Raji (cell line): ENCODE data around the gene NDEL1.

ENCODE experiments used
- POLR2A ChIP-seq: IDR thresholded peaks from 2 replicates; pipeline ENCODE4 v1.6.1; 2011; ENCODE audit warnings: low read depth, low read length, control low read depth; ENCODE audit not compliant: insufficient read depth

The NDEL1 gene

GRCh38 chr17:8477171-8477570 is 41.5 kb downstream of the NDEL1 start:
- TF ChIP-seq POLR2A = no peak

GRCh38 chr17:8477715-8478441 is 42.2 kb downstream of the NDEL1 start:
- no peak for TF ChIP-seq POLR2A

GRCh38 chr17:8479431-8479947 is 43.8 kb downstream of the NDEL1 start:
- no peak for TF ChIP-seq POLR2A

- TF ChIP-seq POLR2A = no peak
Measured at GRCh38 chr17:8480011-8480976, 44.6 kb downstream of the NDEL1 start.

GRCh38 chr17:8481089-8481488 is 45.4 kb downstream of the NDEL1 start:
- no peak for TF ChIP-seq POLR2A

- TF ChIP-seq POLR2A = no peak
Measured at GRCh38 chr17:8481703-8482102, 46.0 kb downstream of the NDEL1 start.

- TF ChIP-seq POLR2A = no peak
Measured at GRCh38 chr17:8482546-8482945, 46.9 kb downstream of the NDEL1 start.

- TF ChIP-seq POLR2A = no peak
Measured at GRCh38 chr17:8484465-8484864, 48.8 kb downstream of the NDEL1 start.

GRCh38 chr17:8485491-8485890 is 49.8 kb downstream of the NDEL1 start:
- TF ChIP-seq POLR2A = no peak

GRCh38 chr17:8487130-8487645 is 51.5 kb downstream of the NDEL1 start:
- no peak for TF ChIP-seq POLR2A

GRCh38 chr17:8487743-8488142 is 52.1 kb downstream of the NDEL1 start:
- TF ChIP-seq POLR2A = no peak

- TF ChIP-seq POLR2A = no peak
Measured at GRCh38 chr17:8488491-8488890, 52.8 kb downstream of the NDEL1 start.

- no peak for TF ChIP-seq POLR2A
Measured at GRCh38 chr17:8488901-8489300, 53.2 kb downstream of the NDEL1 start.

- no peak for TF ChIP-seq POLR2A
Measured at GRCh38 chr17:8489841-8490240, 54.2 kb downstream of the NDEL1 start.

GRCh38 chr17:8490256-8491023 is 54.8 kb downstream of the NDEL1 start:
- no peak for TF ChIP-seq POLR2A
